Spleen (tissue), 11 donors: ENCODE results near the gene ARHGEF37. TPM values are rescaled to one million over a fixed set of nuclear protein-coding genes. Genes with fewer than 3 reads are reported as not detected.
A peak's percentile ranks its signal among the peaks of the same experiment; 100 is the strongest.

ENCODE experiments used
- DNase-seq: peaks from one replicate; pipeline ENCODE4 v3.0.0-alpha.2; 2020
- H3K27ac ChIP-seq, 8 donors: fragments of 200-600 bp; sonication (generic) in 7 of 8; 1 replicate in 4 of 8; 2 replicates in 4 of 8; pipeline versions ENCODE4 v1.5.0 to v1.8.0; 2016 to 2021; ENCODE audit warnings: inconsistent platforms in 4 of 8, mild to moderate bottlenecking in 4 of 8, moderate library complexity in 1 of 8
- H3K27me3 ChIP-seq, 7 donors: fragments of 200-600 bp; sonication (generic) in 6 of 7; replicated peaks in 1 of 7; 1 replicate in 4 of 7; 2 replicates in 3 of 7; pipeline versions ENCODE4 v1.5.0 to v1.8.0; 2016 to 2021; ENCODE audit warnings: inconsistent platforms in 3 of 7, mild to moderate bottlenecking in 1 of 7
- H3K36me3 ChIP-seq, 6 donors: fragments of 200-600 bp; sonication (generic) in 5 of 6; 1 replicate in 4 of 6; 2 replicates in 2 of 6; pipeline versions ENCODE4 v1.5.0 to v1.8.0; 2016 to 2021; ENCODE audit warnings: inconsistent platforms in 2 of 6
- H3K4me1 ChIP-seq, 6 donors: fragments of 200-600 bp; sonication (generic) in 5 of 6; 1 replicate in 3 of 6; 2 replicates in 3 of 6; pipeline versions ENCODE4 v1.5.0 to v1.8.0; 2016 to 2021; ENCODE audit warnings: inconsistent platforms in 3 of 6
- H3K4me3 ChIP-seq, 8 donors: fragments of 200-600 bp; sonication (generic) in 7 of 8; 1 replicate in 4 of 8; 2 replicates in 4 of 8; pipeline versions ENCODE4 v1.5.0 to v1.8.0; 2016 to 2021; ENCODE audit warnings: inconsistent platforms in 4 of 8, mild to moderate bottlenecking in 4 of 8, moderate library complexity in 2 of 8
- H3K9me3 ChIP-seq, 8 donors: fragments of 200-600 bp; sonication (generic) in 7 of 8; 1 replicate in 4 of 8; 2 replicates in 4 of 8; pipeline versions ENCODE4 v1.5.0 to v1.8.0; 2016 to 2021; ENCODE audit warnings: inconsistent platforms in 4 of 8
- POLR2A ChIP-seq, 3 donors: fragments of 450-650 bp; IDR thresholded peaks; one replicate each; pipeline ENCODE4 v1.5.1; 2017; ENCODE audit warnings: antibody characterized with exemption in 3 of 3, mild to moderate bottlenecking in 1 of 3
- POLR2AphosphoS5 ChIP-seq, 3 donors: sonication (generic); formaldehyde crosslinking; IDR thresholded peaks; one replicate each; pipeline ENCODE4 v1.5.1; 2017; ENCODE audit warnings: antibody characterized with exemption in 3 of 3
- WGBS, 5 donors: extraction: QIAGEN DNeasy Blood & Tissue Kit in 3 of 5; methylation state at CpG; one replicate each; pipeline versions ENCODE4 v1.1.5 to v1.1.7; 2013 to 2018; 5-methylcytosine and 5-hydroxymethylcytosine counted together
- intact Hi-C: fragments of 100-400 bp; cut with DNase I; formaldehyde crosslinking; loops from one replicate; pipeline ENCODE4 v1.15.0; 2023; ENCODE audit warnings: low total_unique reads
- polyA plus RNA-seq, 3 donors: library from polyadenylated mRNA; stranded (reverse); fragments of 200-250 nt; gene quantifications; one replicate each; pipeline ENCODE4 v1.2.1, GENCODE V29; 2013
- total RNA-seq, 7 donors: library from RNA; depleted of rRNA in 3 of 7; stranded (reverse); fragments of >200 nt in 3 of 7; fragmentation: NEBNext Ultra II Directional in 4 of 7; extraction: Animal tissue kit (Norgen Biotek cat#: 25700) in 4 of 7; gene quantifications; one replicate each; pipeline versions ENCODE4 v1.1.0 to v1.2.1, GENCODE V29; 2016 to 2021
- TF ChIP-seq, protein P1 (sequence below), 11 experiments: fragments of 200-600 bp in 7 of 11; fragments of 450-650 bp in 4 of 11; sonication (generic) in 4 of 11; IDR thresholded peaks in 8 of 11; conservative IDR thresholded peaks in 3 of 11; 1 replicate in 7 of 11; 2 replicates in 4 of 11; pipeline versions ENCODE4 v1.4.0 to v1.8.0; 2016 to 2021; ENCODE audit warnings: antibody characterized with exemption in 11 of 11, inconsistent platforms in 4 of 11, mild to moderate bottlenecking in 1 of 11
- donor health status: healthy with polysubstance abuse.
- donor health status: DM: no; HTN: no; CAD: no; lungs with moderate emphysema.
- donor health status: DM: no; HTN: no; CAD: no.
- donor health status: Bipolar disorder and iron deficiency.
- donor health status: healthy.
- donor health status: DM: no; HTN: no; CAD: no.
- donor health status: DM: yes; HTN: yes; CAD: no.

ARHGEF37 gene
- total and polyA plus RNA-seq, 10 donors: 0.77 to 3.5 (median 1.3) TPM

DNA sequence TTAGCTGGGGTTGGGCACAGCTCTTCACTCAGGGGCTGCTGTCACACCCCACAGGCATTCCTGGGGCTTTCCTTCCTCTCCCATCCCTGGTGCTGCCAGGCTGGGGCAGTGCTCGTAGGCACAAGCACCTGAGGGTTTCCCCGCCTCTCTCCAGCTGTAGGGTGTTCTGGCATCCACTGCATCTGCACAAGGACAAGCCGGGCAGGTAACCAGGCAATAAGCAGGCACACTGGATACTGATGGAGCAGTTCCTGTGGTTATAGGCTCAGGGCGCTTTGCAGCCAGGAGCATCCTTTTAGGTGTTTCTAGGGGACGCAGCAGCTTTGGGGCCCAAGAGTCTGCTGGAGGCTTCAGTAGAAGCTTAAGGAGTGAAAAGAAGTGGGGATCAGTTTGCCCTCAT, 56.8 kb downstream of the ARHGEF37 start:
- no peaks in the 10 kb centered on the region for H3K36me3 ChIP-seq
- no peak for TF ChIP-seq POLR2A (IDR thresholded peaks at IDR 0.05)
- TF ChIP-seq POLR2AphosphoS5 (IDR thresholded peaks at IDR 0.05): no peak
- TF ChIP-seq, protein P1, sequence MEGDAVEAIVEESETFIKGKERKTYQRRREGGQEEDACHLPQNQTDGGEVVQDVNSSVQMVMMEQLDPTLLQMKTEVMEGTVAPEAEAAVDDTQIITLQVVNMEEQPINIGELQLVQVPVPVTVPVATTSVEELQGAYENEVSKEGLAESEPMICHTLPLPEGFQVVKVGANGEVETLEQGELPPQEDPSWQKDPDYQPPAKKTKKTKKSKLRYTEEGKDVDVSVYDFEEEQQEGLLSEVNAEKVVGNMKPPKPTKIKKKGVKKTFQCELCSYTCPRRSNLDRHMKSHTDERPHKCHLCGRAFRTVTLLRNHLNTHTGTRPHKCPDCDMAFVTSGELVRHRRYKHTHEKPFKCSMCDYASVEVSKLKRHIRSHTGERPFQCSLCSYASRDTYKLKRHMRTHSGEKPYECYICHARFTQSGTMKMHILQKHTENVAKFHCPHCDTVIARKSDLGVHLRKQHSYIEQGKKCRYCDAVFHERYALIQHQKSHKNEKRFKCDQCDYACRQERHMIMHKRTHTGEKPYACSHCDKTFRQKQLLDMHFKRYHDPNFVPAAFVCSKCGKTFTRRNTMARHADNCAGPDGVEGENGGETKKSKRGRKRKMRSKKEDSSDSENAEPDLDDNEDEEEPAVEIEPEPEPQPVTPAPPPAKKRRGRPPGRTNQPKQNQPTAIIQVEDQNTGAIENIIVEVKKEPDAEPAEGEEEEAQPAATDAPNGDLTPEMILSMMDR (IDR thresholded peaks at IDR 0.05 in 8 of 11, conservative IDR thresholded peaks at IDR 0.05 in 3 of 11): no peak
- no peak overlapping the region for H3K4me3 ChIP-seq
- H3K4me1 ChIP-seq: peaks cover 0 to 10% (median 0%) of the 10 kb centered on the region in 6 donors
- WGBS, 5 donors: 92 to 96% (median 93%) methylated on average over 2 to 5 of the region's 5 CpGs
- H3K9me3 ChIP-seq: no peaks in the 10 kb centered on the region
- H3K27me3 ChIP-seq: no peaks in the 10 kb centered on the region
- no peak for DNase-seq
- H3K27ac ChIP-seq: no peak overlapping the region
- intact Hi-C loops: loop anchor here (5.0 kb wide), 1 partner anchor 354 kb away; no protein-coding TSS in a partner anchor

DNA sequence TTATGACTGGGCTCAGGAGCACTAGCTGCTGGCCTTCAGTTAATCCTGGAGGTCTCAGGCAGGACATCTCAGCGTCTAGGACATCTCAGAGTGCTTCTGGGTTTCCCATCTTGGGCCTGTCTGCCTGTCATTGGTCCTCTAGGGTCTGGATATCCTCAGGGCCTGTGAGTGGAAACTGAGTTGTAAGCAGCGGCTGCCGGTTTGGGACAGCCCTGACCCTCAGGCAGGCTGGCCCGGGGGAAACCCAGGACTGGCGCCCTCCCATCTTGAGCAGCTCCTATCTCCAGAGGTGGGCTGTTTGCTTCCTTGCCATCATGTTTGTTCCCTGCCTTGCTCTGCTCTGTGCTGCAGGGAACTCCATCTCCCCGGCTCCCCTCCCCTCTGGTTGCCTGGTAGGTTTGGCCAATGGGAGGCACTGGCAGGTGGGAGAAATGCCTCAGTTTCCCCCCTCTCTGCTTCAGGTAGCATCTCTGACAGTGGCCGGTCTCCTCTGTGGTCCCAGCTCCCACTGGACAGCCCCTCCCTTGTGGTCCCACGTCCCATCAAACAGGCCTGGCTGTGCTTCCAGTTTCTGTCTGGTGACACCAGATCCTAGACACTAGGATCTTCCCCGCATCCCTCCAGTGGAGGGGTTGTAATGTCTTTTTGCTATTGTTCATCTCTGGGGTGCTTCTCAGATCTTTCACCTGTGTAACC, 57.4 kb downstream of the ARHGEF37 start:
- intact Hi-C loops: loop anchor here (5.0 kb wide), 1 partner anchor 354 kb away; no protein-coding TSS in a partner anchor
- no peaks in the 10 kb centered on the region for H3K27me3 ChIP-seq
- peaks cover 0 to 10% (median 0%) of the 10 kb centered on the region in 6 donors for H3K4me1 ChIP-seq
- no peaks in the 10 kb centered on the region for H3K9me3 ChIP-seq
- H3K27ac ChIP-seq: no peak overlapping the region
- TF ChIP-seq POLR2A (IDR thresholded peaks at IDR 0.05): no peak
- no peak for TF ChIP-seq POLR2AphosphoS5 (IDR thresholded peaks at IDR 0.05)
- TF ChIP-seq, protein P1 (IDR thresholded peaks at IDR 0.05 in 8 of 11, conservative IDR thresholded peaks at IDR 0.05 in 3 of 11): no peak
- H3K4me3 ChIP-seq: no peak overlapping the region
- H3K36me3 ChIP-seq: no peaks in the 10 kb centered on the region
- 82 to 95% (median 86%) methylated on average over 8 to 9 of the region's 9 CpGs for WGBS, 5 donors
- DNase-seq: no peak

DNA sequence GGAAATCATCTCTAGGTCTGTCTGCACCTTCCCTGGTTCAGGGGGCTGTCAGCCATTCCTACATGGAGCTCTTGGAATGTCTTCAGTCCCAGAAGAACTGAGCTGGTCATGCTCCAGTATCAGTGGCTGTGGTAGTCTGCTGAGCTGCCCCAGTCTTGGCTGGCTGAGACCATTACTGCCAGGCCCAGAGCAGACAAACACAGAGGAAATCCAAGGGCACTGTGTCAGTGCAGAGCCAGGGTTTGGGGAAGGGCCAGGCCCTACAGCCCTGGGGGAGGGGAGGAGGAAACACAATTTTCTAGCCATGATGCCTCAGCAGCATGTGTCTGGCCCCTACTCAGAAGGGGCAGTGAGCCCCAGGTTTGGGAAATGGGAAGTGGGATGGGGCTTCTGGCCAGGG, 58.4 kb downstream of the ARHGEF37 start:
- intact Hi-C loops: loop anchor here (5.0 kb wide), 1 partner anchor 353 kb away; no protein-coding TSS in a partner anchor
- no peak overlapping the region for H3K4me3 ChIP-seq
- TF ChIP-seq POLR2A (IDR thresholded peaks at IDR 0.05) (no peak), POLR2AphosphoS5 (IDR thresholded peaks at IDR 0.05) (no peak)
- TF ChIP-seq, protein P1 (IDR thresholded peaks at IDR 0.05 in 8 of 11, conservative IDR thresholded peaks at IDR 0.05 in 3 of 11): no peak
- H3K27ac ChIP-seq: peak overlapping the region in 4 of 8 donors; percentile 55 to 72 (median 66)
- H3K36me3 ChIP-seq: no peaks in the 10 kb centered on the region
- H3K27me3 ChIP-seq: no peaks in the 10 kb centered on the region
- no peak for DNase-seq
- no peaks in the 10 kb centered on the region for H3K9me3 ChIP-seq
- H3K4me1 ChIP-seq: peaks cover 0 to 10% (median 0%) of the 10 kb centered on the region in 6 donors

DNA sequence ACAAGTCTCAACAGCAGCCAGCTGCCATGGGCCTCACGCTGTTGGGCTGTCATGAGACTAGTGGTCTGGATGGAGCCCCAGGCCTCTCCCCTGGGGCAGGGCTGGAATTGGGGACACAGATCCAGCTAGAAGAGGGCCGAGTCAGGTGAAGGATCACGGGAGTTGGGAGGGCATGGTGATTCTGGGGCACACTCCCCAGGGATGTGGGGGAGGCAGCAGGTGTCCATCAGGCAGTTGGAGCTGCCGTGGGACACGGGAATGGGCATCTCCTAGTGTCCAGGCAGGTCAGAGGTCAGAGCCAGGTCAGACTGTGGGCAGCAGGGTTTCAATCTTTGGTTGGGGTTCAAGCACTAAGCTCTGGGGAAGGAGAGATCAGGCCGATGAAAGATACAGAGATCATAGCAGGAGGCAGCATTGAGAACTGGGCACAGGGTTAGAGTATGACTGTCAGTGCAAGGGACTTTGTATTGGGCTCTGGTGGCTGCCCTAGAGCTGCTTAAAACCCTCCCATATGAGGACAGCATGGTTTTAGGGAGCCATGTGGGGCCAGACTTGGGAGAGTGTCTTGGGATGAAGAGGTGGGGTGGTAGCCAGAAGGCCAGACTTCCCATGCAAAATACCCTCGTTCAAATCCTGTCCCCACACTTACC, 59.2 kb downstream of the ARHGEF37 start:
- Histone ChIP-seq H3K9me3 (no peaks in the 10 kb centered on the region), H3K4me3 (no peak overlapping the region), H3K4me1 (peaks cover 0 to 10% (median 0%) of the 10 kb centered on the region in 6 donors), H3K27ac (peak overlapping the region in 7 of 8 donors; percentile 36 to 72 (median 61)), H3K27me3 (no peaks in the 10 kb centered on the region), H3K36me3 (no peaks in the 10 kb centered on the region)
- intact Hi-C loops: no loop called here
- DNase-seq: no peak
- WGBS, 5 donors: 70 to 86% (median 73%) methylated on average over 7 of the region's 7 CpGs
- no peak for TF ChIP-seq POLR2AphosphoS5 (IDR thresholded peaks at IDR 0.05)
- no peak for TF ChIP-seq POLR2A (IDR thresholded peaks at IDR 0.05)
- TF ChIP-seq, protein P1 (IDR thresholded peaks at IDR 0.05 in 8 of 11, conservative IDR thresholded peaks at IDR 0.05 in 3 of 11): no peak
